ENCODE results near the gene SMIM43.

SMIM43 gene

GRCh38 chr4:121769341-121769740 lies 4.4 kb upstream of the SMIM43 start:
- Histone ChIP-seq H4K20me1 (ENCODE audit: insufficient read depth, low read length, poor library complexity, severe bottlenecking) (no peaks in the 10 kb centered on the region), H3K4me2 (ENCODE audit: low read depth, low read length, poor library complexity, severe bottlenecking) (no peak overlapping the region), H3K36me3 (ENCODE audit: insufficient read depth, low read length) (no peaks in the 10 kb centered on the region), H3K9me2 (replicated peaks; ENCODE audit: low read depth, low read length) (no peaks in the 10 kb centered on the region), H3K79me2 (ENCODE audit: insufficient read depth, low read length) (no peaks in the 10 kb centered on the region), H3K27me3 (ENCODE audit: insufficient read depth, low read length, poor library complexity, severe bottlenecking) (no peaks in the 10 kb centered on the region), H3K4me3 (ENCODE audit: low read length, poor library complexity, severe bottlenecking) (no peak overlapping the region), H3F3A (ENCODE audit: low read depth) (no peaks in the 10 kb centered on the region), H3K9ac (ENCODE audit: low read depth, low read length, poor library complexity, severe bottlenecking) (no peak overlapping the region), H3K4me1 (ENCODE audit: insufficient read depth, low read length, poor library complexity, severe bottlenecking) (no peaks in the 10 kb centered on the region), H2AFZ (ENCODE audit: low read length) (no peak overlapping the region), H3K9me3 (ENCODE audit: insufficient read depth, low read depth, low read length) (no peaks in the 10 kb centered on the region)
- TF ChIP-seq CTCF (conservative IDR thresholded peaks at IDR 0.05; ENCODE audit: low read length) (no peak), EZH2phosphoT487 (IDR thresholded peaks at IDR 0.05; ENCODE audit: borderline replicate concordance) (no peak)

- no peaks in the 10 kb centered on the region for H3K4me1 ChIP-seq (ENCODE audit: insufficient read depth, low read length, poor library complexity, severe bottlenecking)
- H3F3A ChIP-seq (ENCODE audit: low read depth): no peaks in the 10 kb centered on the region
- no peaks in the 10 kb centered on the region for H3K27me3 ChIP-seq (ENCODE audit: insufficient read depth, low read length, poor library complexity, severe bottlenecking)
- no peaks in the 10 kb centered on the region for H3K79me2 ChIP-seq (ENCODE audit: insufficient read depth, low read length)
- no peaks in the 10 kb centered on the region for H3K36me3 ChIP-seq (ENCODE audit: insufficient read depth, low read length)
- no peak overlapping the region for H3K9ac ChIP-seq (ENCODE audit: low read depth, low read length, poor library complexity, severe bottlenecking)
- H3K4me2 ChIP-seq (ENCODE audit: low read depth, low read length, poor library complexity, severe bottlenecking): no peak overlapping the region
- H3K9me3 ChIP-seq (ENCODE audit: insufficient read depth, low read depth, low read length): no peaks in the 10 kb centered on the region
- no peak overlapping the region for H2AFZ ChIP-seq (ENCODE audit: low read length)
- H3K9me2 ChIP-seq (replicated peaks; ENCODE audit: low read depth, low read length): no peaks in the 10 kb centered on the region
- H4K20me1 ChIP-seq (ENCODE audit: insufficient read depth, low read length, poor library complexity, severe bottlenecking): no peaks in the 10 kb centered on the region
- TF ChIP-seq CTCF (conservative IDR thresholded peaks at IDR 0.05; ENCODE audit: low read length): no peak
- TF ChIP-seq EZH2phosphoT487 (IDR thresholded peaks at IDR 0.05; ENCODE audit: borderline replicate concordance): no peak
- H3K4me3 ChIP-seq (ENCODE audit: low read length, poor library complexity, severe bottlenecking): no peak overlapping the region
Observed at GRCh38 chr4:121767166-121767565, 2.2 kb upstream of the SMIM43 start.

GRCh38 chr4:121765971-121766538 lies 1.1 kb upstream of the SMIM43 start:
- Histone ChIP-seq H3K9me3 (ENCODE audit: insufficient read depth, low read depth, low read length) (no peaks in the 10 kb centered on the region), H4K20me1 (ENCODE audit: insufficient read depth, low read length, poor library complexity, severe bottlenecking) (no peaks in the 10 kb centered on the region), H2AFZ (ENCODE audit: low read length) (no peak overlapping the region), H3K4me3 (ENCODE audit: low read length, poor library complexity, severe bottlenecking) (no peak overlapping the region), H3K79me2 (ENCODE audit: insufficient read depth, low read length) (no peaks in the 10 kb centered on the region), H3K4me1 (ENCODE audit: insufficient read depth, low read length, poor library complexity, severe bottlenecking) (no peaks in the 10 kb centered on the region), H3K27me3 (ENCODE audit: insufficient read depth, low read length, poor library complexity, severe bottlenecking) (no peaks in the 10 kb centered on the region), H3F3A (ENCODE audit: low read depth) (no peaks in the 10 kb centered on the region), H3K9ac (ENCODE audit: low read depth, low read length, poor library complexity, severe bottlenecking) (no peak overlapping the region), H3K9me2 (replicated peaks; ENCODE audit: low read depth, low read length) (no peaks in the 10 kb centered on the region), H3K4me2 (ENCODE audit: low read depth, low read length, poor library complexity, severe bottlenecking) (no peak overlapping the region), H3K36me3 (ENCODE audit: insufficient read depth, low read length) (no peaks in the 10 kb centered on the region)
- TF ChIP-seq EZH2phosphoT487 (IDR thresholded peaks at IDR 0.05; ENCODE audit: borderline replicate concordance): no peak
- no peak for TF ChIP-seq CTCF (conservative IDR thresholded peaks at IDR 0.05; ENCODE audit: low read length)

All from Loucy (cell line).